HepG2 (cell line): ENCODE data around the gene GRHL3. TPM values are rescaled to one million over a fixed set of nuclear protein-coding genes. Genes with fewer than 3 reads are reported as not detected.

Experiments used
- ATAC-seq: fragments of 200-7000 bp; cut with Tn5 transposase; 3 replicates; pipeline ENCODE4 v1.9.1; 2020; ENCODE audit warnings: mild to moderate bottlenecking, moderate library complexity
- BruUV-seq: library from RNA; stranded (reverse); fragments of 400-500 nt; replicated peaks from 2 replicates; lab custom pipeline; 2021; lab: Mats Ljungman, UMichigan
- CTCF ChIA-PET: fragments of 300-600 bp; formaldehyde crosslinking; extraction: SDS; loops from one replicate; lab custom pipeline; 2021; ENCODE audit warnings: low total read pairs, inconsistent platforms, low intra/inter-chr PET ratio; lab: Yijun Ruan, JAX
- POLR2A ChIA-PET: fragments of 350-600 bp; sonication (Branson Sonifier 250); formaldehyde crosslinking; loops from one replicate; lab custom pipeline; 2020; ENCODE audit warnings: antibody characterized with exemption, inconsistent platforms; lab: Yijun Ruan, JAX
- DNase-seq: peaks from one replicate; pipeline ENCODE4 v3.0.0-alpha.2; 2015; ENCODE audit warnings: low spot score
- FAIRE-seq: peaks from 3 replicates; lab custom pipeline; 2011; peaks lifted over from hg19 to GRCh38; lab: Jason Lieb, UNC
- H2AFZ ChIP-seq: one replicate; pipeline ENCODE4 v1.6.1; 2011; ENCODE audit warnings: low read length, inconsistent platforms
- H3K27ac ChIP-seq: fragments of 300-600 bp; 3 replicates; pipeline ENCODE4 v1.8.0; 2011; ENCODE audit warnings: mixed run types, mild to moderate bottlenecking, mixed read lengths, low read length, inconsistent platforms; ENCODE audit not compliant: insufficient read depth; ENCODE audit errors: extremely low read length
- H3K27me3 ChIP-seq, 2 experiments: fragments of 200-600 bp in 1 of 2; 2 replicates in 1 of 2; 3 replicates in 1 of 2; pipeline versions ENCODE4 v1.6.0 to v1.8.0; 2011; ENCODE audit warnings: low read length in 2 of 2, mild to moderate bottlenecking in 2 of 2, moderate library complexity in 2 of 2, inconsistent platforms in 1 of 2; ENCODE audit not compliant: insufficient read depth in 2 of 2, control insufficient read depth in 1 of 2
- H3K36me3 ChIP-seq, 2 experiments: fragments of 200-600 bp in 1 of 2; replicated peaks in 1 of 2; 2 replicates in 1 of 2; 3 replicates in 1 of 2; pipeline versions ENCODE4 v1.5.1 to v1.8.0; 2011; ENCODE audit warnings: low read length in 2 of 2, inconsistent platforms in 1 of 2; ENCODE audit not compliant: insufficient read depth in 2 of 2, control insufficient read depth in 1 of 2
- H3K4me1 ChIP-seq: 2 replicates; pipeline ENCODE4 v1.5.1; 2012; ENCODE audit warnings: low read length, inconsistent platforms; ENCODE audit not compliant: insufficient read depth
- H3K4me2 ChIP-seq: 2 replicates; pipeline ENCODE4 v1.6.0; 2011; ENCODE audit warnings: low read depth, low read length, inconsistent platforms
- H3K4me3 ChIP-seq, 3 experiments: fragments of 200-600 bp in 1 of 3; sonication (generic), shearing (Covaris generic) in 1 of 3; replicated peaks in 1 of 3; 2 replicates each; pipeline ENCODE4 v1.5.1; 2011 to 2016; ENCODE audit warnings: low read length in 3 of 3, inconsistent platforms in 2 of 3, low read depth in 2 of 3, mild to moderate bottlenecking in 2 of 3, control low read depth in 1 of 3, mixed read lengths in 1 of 3; ENCODE audit not compliant: insufficient read depth in 1 of 3
- H3K79me2 ChIP-seq: one replicate; pipeline ENCODE4 v1.6.1; 2011; ENCODE audit warnings: low read length, inconsistent platforms; ENCODE audit not compliant: insufficient read depth
- H3K9ac ChIP-seq: 2 replicates; pipeline ENCODE4 v1.6.0; 2011; ENCODE audit warnings: mild to moderate bottlenecking, low read depth, low read length, inconsistent platforms; ENCODE audit not compliant: insufficient read depth
- H3K9me3 ChIP-seq: 2 replicates; pipeline ENCODE4 v1.5.1; 2012; ENCODE audit warnings: mild to moderate bottlenecking, low read length
- H4K20me1 ChIP-seq: 2 replicates; pipeline ENCODE4 v1.6.0; 2011; ENCODE audit warnings: inconsistent platforms, mild to moderate bottlenecking, low read length, moderate library complexity; ENCODE audit not compliant: insufficient read depth
- E2F2 ChIP-seq: sonication (generic); formaldehyde crosslinking; IDR thresholded peaks from 2 replicates; pipeline ENCODE4 v1.4.0; 2020; ENCODE audit warnings: missing genetic modification reagents, borderline replicate concordance
- KDM5B ChIP-seq: sonication (generic); formaldehyde crosslinking; IDR thresholded peaks from 2 replicates; pipeline ENCODE4 v1.4.0; 2020; ENCODE audit warnings: missing genetic modification reagents, mild to moderate bottlenecking, borderline replicate concordance
- KLF6 ChIP-seq: IDR thresholded peaks from 2 replicates; pipeline ENCODE4 v1.8.0; 2016; ENCODE audit warnings: missing biosample characterization, missing genetic modification reagents
- UBTF ChIP-seq: sonication (generic); formaldehyde crosslinking; IDR thresholded peaks from 2 replicates; pipeline ENCODE4 v1.4.0; 2020; ENCODE audit warnings: mild to moderate bottlenecking, missing genetic modification reagents
- YEATS4 ChIP-seq: sonication (generic); formaldehyde crosslinking; IDR thresholded peaks from 2 replicates; pipeline ENCODE4 v1.4.0; 2020; ENCODE audit warnings: missing genetic modification reagents, borderline replicate concordance
- ZBTB2 ChIP-seq: sonication (generic); formaldehyde crosslinking; IDR thresholded peaks from 2 replicates; pipeline ENCODE4 v1.8.0; 2022; ENCODE audit warnings: low read depth, missing genetic modification reagents
- ZSCAN31 ChIP-seq: sonication (generic); formaldehyde crosslinking; IDR thresholded peaks from 2 replicates; pipeline ENCODE4 v1.5.0; 2020; ENCODE audit warnings: low read depth, mild to moderate bottlenecking, missing genetic modification reagents
- ZXDC ChIP-seq: sonication (generic); formaldehyde crosslinking; IDR thresholded peaks from 2 replicates; pipeline ENCODE4 v1.5.0; 2020; ENCODE audit warnings: mild to moderate bottlenecking, missing genetic modification reagents
- WGBS: methylation state at CpG from one replicate; pipeline ENCODE4 v1.1.6; 2017; ENCODE audit warnings: low lambda C conversion rate; 5-methylcytosine and 5-hydroxymethylcytosine counted together
- in situ Hi-C: cut with HindIII; loops from 2 replicates; pipeline ENCODE4 v1.10.0; 2017; ENCODE audit warnings: low pct_unique_long_range_greater_than_20kb; ENCODE audit not compliant: extremely low pct_ligation_motif_present
- intact Hi-C: fragments of 100-400 bp; cut with micrococcal nuclease; formaldehyde crosslinking; loops from one replicate; pipeline ENCODE4 v1.10.0; 2022; ENCODE audit not compliant: unreplicated experiment
- polyA plus RNA-seq, 8 experiments: library from polyadenylated mRNA; depleted of rRNA in 3 of 8; stranded (reverse) in 7 of 8; unstranded in 1 of 8; fragments of >200 nt; fragmentation: Illumina TruSeq in 4 of 8; extraction: Trizol in 4 of 8; gene quantifications; 2 replicates each; pipeline versions ENCODE4 v1.2.1 to v1.2.3, GENCODE V29; 2011 to 2016; ENCODE audit warnings: low read depth in 4 of 8, missing spikeins in 1 of 8, mixed read lengths in 1 of 8; ENCODE audit not compliant: insufficient read depth in 1 of 8
- total RNA-seq, 5 experiments: library from RNA; depleted of rRNA; stranded (reverse); fragments of >200 nt; fragmentation: Illumina TruSeq; extraction: Trizol; gene quantifications; 2 replicates each; pipeline ENCODE4 v1.2.3, GENCODE V29; 2016; ENCODE audit warnings: low read depth in 1 of 5

Gene GRHL3
- total and polyA plus RNA-seq, 2 of the 13 experiments (the other 11 are each of a cell fraction or from before 2014, with no cell fraction given) = not detected

- no peaks in the 10 kb centered on the region for H4K20me1 ChIP-seq
- H3K36me3 ChIP-seq = no peaks in the 10 kb centered on the region
- FAIRE-seq = no peak
- 20% methylated on average over 9 of the region's 9 CpGs for WGBS
- no TSS peak for BruUV-seq
- peaks cover 3 to 29% of the 10 kb centered on the region in 2 experiments; a peak in 4 of 5 replicates for H3K27me3 ChIP-seq
- H3K79me2 ChIP-seq = no peaks in the 10 kb centered on the region
- no peak for TF ChIP-seq KDM5B
- no peak for TF ChIP-seq YEATS4 (CRISPR knock-in tag)
- TF ChIP-seq UBTF (CRISPR knock-in tag) = no peak
- no peak for TF ChIP-seq ZSCAN31 (CRISPR knock-in tag)
- no peak for TF ChIP-seq ZBTB2 (CRISPR knock-in tag)
- no peak for TF ChIP-seq KLF6 (CRISPR knock-in tag)
- TF ChIP-seq ZXDC (CRISPR knock-in tag) = no peak
- TF ChIP-seq E2F2 = no peak
- TF ChIP-seq, all 625 proteins: peak for 0
- in situ Hi-C loops = no loop called here
- ATAC-seq (no peak), DNase-seq (no peak)
- ChIA-PET POLR2A (no interaction called here), CTCF (no interaction called here)
- Histone ChIP-seq H3K4me1 (0 out of 2 replicates have a peak, but pooled peaks cover 6% of the 10 kb centered on the region), H3K27ac (no peak overlapping the region), H3K4me2 (no peak overlapping the region), H3K9ac (no peak overlapping the region), H3K9me3 (no peaks in the 10 kb centered on the region), H2AFZ (no peak overlapping the region), H3K4me3 (no peak overlapping the region)
- intact Hi-C loops = loop anchor here (10.0 kb wide), 1 partner anchor 90 kb away; no protein-coding TSS in a partner anchor
Measured at GRCh38 chr1:24294716-24295371, 24.3 kb upstream of the GRHL3 start.
